HEK293 (cell line): ENCODE measurements around the gene ADIRF.

ENCODE experiments used
- CTCF ChIA-PET: fragments of 350-600 bp; formaldehyde crosslinking; extraction: SDS; loops from one replicate; lab custom pipeline; 2021; ENCODE audit warnings: antibody characterized with exemption; lab: Yijun Ruan, JAX
- POLR2A ChIA-PET: fragments of 300-600 bp; formaldehyde crosslinking; extraction: SDS; loops from one replicate; lab custom pipeline; 2020; ENCODE audit warnings: antibody characterized with exemption, inconsistent platforms; lab: Yijun Ruan, JAX
- H3K27ac ChIP-seq: fragments of 200-500 bp; sonication (Bioruptor generic); 2 replicates; pipeline ENCODE4 v1.5.1; 2014; ENCODE audit warnings: low read depth, low read length, control low read depth, inconsistent platforms; ENCODE audit errors: extremely low read depth
- H3K36me3 ChIP-seq, 2 experiments: fragments of 200-500 bp in 1 of 2; sonication (Bioruptor generic) in 1 of 2; 1 replicate in 1 of 2; 2 replicates in 1 of 2; pipeline ENCODE4 v1.5.1; 2014 to 2017; ENCODE audit warnings: inconsistent platforms in 2 of 2, low read length in 2 of 2; ENCODE audit not compliant: control insufficient read depth in 2 of 2, insufficient read depth in 1 of 2
- H3K4me1 ChIP-seq: fragments of 200-500 bp; sonication (Bioruptor generic); 2 replicates; pipeline ENCODE4 v1.5.1; 2014; ENCODE audit warnings: mild to moderate bottlenecking, low read length, inconsistent platforms; ENCODE audit not compliant: control insufficient read depth, insufficient read depth
- H3K4me3 ChIP-seq: 2 replicates; pipeline ENCODE4 v1.5.1; 2011; ENCODE audit warnings: low read depth, mild to moderate bottlenecking, control low read depth, low read length, moderate library complexity
- H3K9me3 ChIP-seq: fragments of 200-500 bp; sonication (Bioruptor generic); 2 replicates; pipeline ENCODE4 v1.5.1; 2014; ENCODE audit warnings: low read depth, low read length, inconsistent platforms; ENCODE audit not compliant: control insufficient read depth, insufficient read depth
- GFI1B ChIP-seq: fragments of 450-650 bp; formaldehyde crosslinking; IDR thresholded peaks from 2 replicates; pipeline ENCODE4 v1.5.1; 2016; ENCODE audit warnings: missing biosample characterization, missing genetic modification characterization
- HIC1 ChIP-seq: fragments of 450-650 bp; formaldehyde crosslinking; IDR thresholded peaks from 2 replicates; pipeline ENCODE4 v1.5.1; 2016; ENCODE audit warnings: missing biosample characterization, missing genetic modification characterization
- HOXA7 ChIP-seq: sonication (generic); formaldehyde crosslinking; IDR thresholded peaks from 2 replicates; pipeline ENCODE4 v1.8.1; 2022; ENCODE audit warnings: missing genetic modification reagents, borderline replicate concordance
- PBX3 ChIP-seq: sonication (generic); formaldehyde crosslinking; IDR thresholded peaks from 2 replicates; pipeline ENCODE4 v1.8.1; 2022; ENCODE audit warnings: mild to moderate bottlenecking, moderate library complexity, missing genetic modification reagents
- PRDM6 ChIP-seq: fragments of 450-650 bp; formaldehyde crosslinking; IDR thresholded peaks from 2 replicates; pipeline ENCODE4 v1.5.1; 2017; ENCODE audit warnings: missing biosample characterization, missing genetic modification characterization
- SETDB1 ChIP-seq: IDR thresholded peaks from one replicate; pipeline ENCODE4 v1.6.1; 2017; ENCODE audit warnings: mild to moderate bottlenecking, low read length, moderate library complexity, mixed read lengths; ENCODE audit not compliant: insufficient read length
- SP7 ChIP-seq: fragments of 450-650 bp; formaldehyde crosslinking; IDR thresholded peaks from 2 replicates; pipeline ENCODE4 v1.5.1; 2016; ENCODE audit warnings: missing biosample characterization, missing genetic modification characterization
- ZBTB21 ChIP-seq: fragments of 450-650 bp; formaldehyde crosslinking; IDR thresholded peaks from 2 replicates; pipeline ENCODE4 v1.5.1; 2017; ENCODE audit warnings: missing biosample characterization, missing genetic modification characterization
- ZBTB7A ChIP-seq: fragments of 450-650 bp; formaldehyde crosslinking; IDR thresholded peaks from 2 replicates; pipeline ENCODE4 v1.5.1; 2016; ENCODE audit warnings: low read depth, missing biosample characterization, missing genetic modification characterization
- ZNF146 ChIP-seq: fragments of 450-650 bp; formaldehyde crosslinking; IDR thresholded peaks from 2 replicates; pipeline ENCODE4 v1.5.1; 2016; ENCODE audit warnings: missing biosample characterization, missing genetic modification characterization
- ZNF18 ChIP-seq: fragments of 450-650 bp; formaldehyde crosslinking; IDR thresholded peaks from 2 replicates; pipeline ENCODE4 v1.5.1; 2016; ENCODE audit warnings: missing biosample characterization, missing genetic modification characterization
- ZNF221 ChIP-seq: fragments of 450-650 bp; formaldehyde crosslinking; IDR thresholded peaks from 2 replicates; pipeline ENCODE4 v1.5.1; 2017; ENCODE audit warnings: missing biosample characterization, missing genetic modification characterization, borderline replicate concordance
- ZNF239 ChIP-seq: fragments of 450-650 bp; formaldehyde crosslinking; IDR thresholded peaks from 2 replicates; pipeline ENCODE4 v1.5.1; 2016; ENCODE audit warnings: missing biosample characterization, missing genetic modification characterization
- ZNF26 ChIP-seq: fragments of 450-650 bp; formaldehyde crosslinking; IDR thresholded peaks from 2 replicates; pipeline ENCODE4 v1.5.1; 2016; ENCODE audit warnings: missing biosample characterization, missing genetic modification characterization
- ZNF350 ChIP-seq: fragments of 450-650 bp; formaldehyde crosslinking; IDR thresholded peaks from 2 replicates; pipeline ENCODE4 v1.5.0; 2017; ENCODE audit warnings: missing biosample characterization, mild to moderate bottlenecking, missing genetic modification characterization
- ZNF362 ChIP-seq: fragments of 450-650 bp; formaldehyde crosslinking; IDR thresholded peaks from 2 replicates; pipeline ENCODE4 v1.5.1; 2016; ENCODE audit warnings: missing biosample characterization, missing genetic modification characterization
- ZNF37A ChIP-seq: fragments of 450-650 bp; IDR thresholded peaks from 2 replicates; pipeline ENCODE4 v1.5.1; 2018; ENCODE audit warnings: missing biosample characterization, missing genetic modification characterization
- ZNF488 ChIP-seq: fragments of 450-650 bp; formaldehyde crosslinking; IDR thresholded peaks from 2 replicates; pipeline ENCODE4 v1.5.1; 2016; ENCODE audit warnings: missing biosample characterization, missing genetic modification characterization
- ZNF544 ChIP-seq: fragments of 450-650 bp; formaldehyde crosslinking; IDR thresholded peaks from 2 replicates; pipeline ENCODE4 v1.5.0; 2017; ENCODE audit warnings: missing biosample characterization, missing genetic modification characterization
- ZNF76 ChIP-seq: fragments of 450-650 bp; formaldehyde crosslinking; IDR thresholded peaks from 2 replicates; pipeline ENCODE4; 2016; ENCODE audit warnings: low read depth, missing biosample characterization, missing genetic modification characterization, borderline replicate concordance
- ZNF791 ChIP-seq: fragments of 450-650 bp; formaldehyde crosslinking; IDR thresholded peaks from 2 replicates; pipeline ENCODE4 v1.5.1; 2016; ENCODE audit warnings: missing biosample characterization, missing genetic modification characterization
- ZNF792 ChIP-seq: fragments of 450-650 bp; formaldehyde crosslinking; IDR thresholded peaks from 2 replicates; pipeline ENCODE4 v1.5.1; 2016; ENCODE audit warnings: missing biosample characterization, missing genetic modification characterization
- ZSCAN16 ChIP-seq: fragments of 450-650 bp; formaldehyde crosslinking; IDR thresholded peaks from 2 replicates; pipeline ENCODE4 v1.5.1; 2016; ENCODE audit warnings: missing biosample characterization, missing genetic modification characterization

The ADIRF gene

GRCh38 chr10:86941991-86942421 lies 26.3 kb upstream of the ADIRF start:
- H3K36me3 ChIP-seq, result no peaks in the 10 kb centered on the region
- H3K4me1 ChIP-seq, result no peaks in the 10 kb centered on the region
- CTCF ChIA-PET, result interaction anchor here (0.7 kb wide), 1 partner anchor 236 kb away, joined by 3 read pairs; no protein-coding TSS in a partner anchor
- TF ChIP-seq ZNF221 (tag by site-specific recombination) (no peak), HOXA7 (CRISPR knock-in tag) (no peak), ZNF488 (tag by site-specific recombination) (no peak), ZNF544 (no peak), ZNF18 (tag by site-specific recombination) (no peak), ZNF239 (tag by site-specific recombination) (no peak), ZNF791 (tag by site-specific recombination) (no peak), ZNF37A (no peak), ZSCAN16 (tag by site-specific recombination) (no peak), ZNF350 (tag by site-specific recombination) (no peak), ZNF76 (tag by site-specific recombination) (no peak), ZNF362 (no peak), GFI1B (no peak)
- TF ChIP-seq, all 188 proteins: peak for 0
- H3K9me3 ChIP-seq, result no peaks in the 10 kb centered on the region
- H3K27ac ChIP-seq, result no peak overlapping the region
- POLR2A ChIA-PET, result no interaction called here
- H3K4me3 ChIP-seq, result no peak overlapping the region

GRCh38 chr10:86942441-86943315 lies 25.6 kb upstream of the ADIRF start:
- Histone ChIP-seq H3K4me1 (no peaks in the 10 kb centered on the region), H3K4me3 (no peak overlapping the region), H3K36me3 (no peaks in the 10 kb centered on the region), H3K9me3 (no peaks in the 10 kb centered on the region), H3K27ac (no peak overlapping the region)
- ChIA-PET CTCF (interaction anchor here (0.5 to 1.3 kb wide), 5 partner anchors 18 to 237 kb away, joined by 3 to 4 read pairs (median 4); no protein-coding TSS in a partner anchor), POLR2A (no interaction called here)
- no peak for TF ChIP-seq SP7
- TF ChIP-seq HIC1 (tag by site-specific recombination), result no peak
- TF ChIP-seq ZBTB21 (tag by site-specific recombination), result no peak
- TF ChIP-seq ZBTB7A (tag by site-specific recombination), result no peak
- no peak for TF ChIP-seq ZNF792
- no peak for TF ChIP-seq PBX3 (CRISPR knock-in tag)
- TF ChIP-seq ZNF26 (tag by site-specific recombination), result no peak
- no peak for TF ChIP-seq SETDB1
- no peak for TF ChIP-seq PRDM6 (tag by site-specific recombination)
- no peak for TF ChIP-seq ZNF146 (tag by site-specific recombination)
